Osteocyte (in vitro differentiated cells): Measurements from ENCODE around the gene KSR2. TPM values are rescaled to one million over a fixed set of nuclear protein-coding genes. Genes with fewer than 3 reads are reported as not detected.

ENCODE experiments used
- DNase-seq: peaks from one replicate; pipeline ENCODE4 v3.0.0; 2021; ENCODE audit warnings: mixed read lengths; ENCODE audit not compliant: unreplicated experiment; ENCODE audit errors: extremely low spot score
- H3K27ac Mint-ChIP-seq: one replicate; pipeline ENCODE4 v1.8.0; 2021; ENCODE audit warnings: mild to moderate bottlenecking, mixed read lengths; ENCODE audit not compliant: unreplicated experiment
- H3K27me3 Mint-ChIP-seq: one replicate; pipeline ENCODE4 v1.8.0; 2021; ENCODE audit warnings: mixed read lengths; ENCODE audit not compliant: unreplicated experiment
- H3K36me3 Mint-ChIP-seq: one replicate; pipeline ENCODE4 v1.8.0; 2021; ENCODE audit warnings: mixed read lengths; ENCODE audit not compliant: unreplicated experiment
- H3K4me1 Mint-ChIP-seq: one replicate; pipeline ENCODE4 v1.8.0; 2021; ENCODE audit warnings: mixed read lengths; ENCODE audit not compliant: unreplicated experiment
- H3K4me3 Mint-ChIP-seq: one replicate; pipeline ENCODE4 v1.8.0; 2021; ENCODE audit warnings: mild to moderate bottlenecking, moderate library complexity, mixed read lengths; ENCODE audit not compliant: unreplicated experiment
- H3K9me3 Mint-ChIP-seq: one replicate; pipeline ENCODE4 v1.8.0; 2021; ENCODE audit warnings: mixed read lengths; ENCODE audit not compliant: unreplicated experiment
- total RNA-seq: library from RNA; stranded (reverse); gene quantifications from 2 replicates; pipeline ENCODE4 v1.2.1, GENCODE V29; 2021
- TF ChIP-seq, protein P1 (sequence below): fragments of 200-600 bp; sonication (generic); IDR thresholded peaks from 2 replicates; pipeline ENCODE4 v1.5.0; 2021; ENCODE audit warnings: antibody characterized with exemption, mild to moderate bottlenecking, moderate library complexity

The KSR2 gene
- total RNA-seq, 1 donor from 2014 or later, result not detected

GRCh38 chr12:117835156-117835555, 133.6 kb downstream of the KSR2 start:
- DNase-seq, result no peak
- H3K4me1 Mint-ChIP-seq, result peaks cover 4% of the 10 kb centered on the region
- no peak overlapping the region for H3K4me3 Mint-ChIP-seq

GRCh38 chr12:117832459-117833457, 136.0 kb downstream of the KSR2 start:
- H3K4me1 Mint-ChIP-seq, result peaks cover 4% of the 10 kb centered on the region
- H3K27ac Mint-ChIP-seq, result no peak overlapping the region
- TF ChIP-seq, protein P1, sequence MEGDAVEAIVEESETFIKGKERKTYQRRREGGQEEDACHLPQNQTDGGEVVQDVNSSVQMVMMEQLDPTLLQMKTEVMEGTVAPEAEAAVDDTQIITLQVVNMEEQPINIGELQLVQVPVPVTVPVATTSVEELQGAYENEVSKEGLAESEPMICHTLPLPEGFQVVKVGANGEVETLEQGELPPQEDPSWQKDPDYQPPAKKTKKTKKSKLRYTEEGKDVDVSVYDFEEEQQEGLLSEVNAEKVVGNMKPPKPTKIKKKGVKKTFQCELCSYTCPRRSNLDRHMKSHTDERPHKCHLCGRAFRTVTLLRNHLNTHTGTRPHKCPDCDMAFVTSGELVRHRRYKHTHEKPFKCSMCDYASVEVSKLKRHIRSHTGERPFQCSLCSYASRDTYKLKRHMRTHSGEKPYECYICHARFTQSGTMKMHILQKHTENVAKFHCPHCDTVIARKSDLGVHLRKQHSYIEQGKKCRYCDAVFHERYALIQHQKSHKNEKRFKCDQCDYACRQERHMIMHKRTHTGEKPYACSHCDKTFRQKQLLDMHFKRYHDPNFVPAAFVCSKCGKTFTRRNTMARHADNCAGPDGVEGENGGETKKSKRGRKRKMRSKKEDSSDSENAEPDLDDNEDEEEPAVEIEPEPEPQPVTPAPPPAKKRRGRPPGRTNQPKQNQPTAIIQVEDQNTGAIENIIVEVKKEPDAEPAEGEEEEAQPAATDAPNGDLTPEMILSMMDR, result no peak
- DNase-seq, result no peak
- H3K27me3 Mint-ChIP-seq, result peaks cover 3% of the 10 kb centered on the region
- no peak overlapping the region for H3K4me3 Mint-ChIP-seq
- H3K36me3 Mint-ChIP-seq, result no peaks in the 10 kb centered on the region
- H3K9me3 Mint-ChIP-seq, result peaks cover 10% of the 10 kb centered on the region

More at GRCh38 chr12:117835156-117835555, 133.6 kb downstream of the KSR2 start:
- H3K9me3 Mint-ChIP-seq, result no peaks in the 10 kb centered on the region
- peaks cover 15% of the 10 kb centered on the region for H3K27me3 Mint-ChIP-seq
- TF ChIP-seq, protein P1, result no peak
- no peaks in the 10 kb centered on the region for H3K36me3 Mint-ChIP-seq
- H3K27ac Mint-ChIP-seq, result no peak overlapping the region

DNA sequence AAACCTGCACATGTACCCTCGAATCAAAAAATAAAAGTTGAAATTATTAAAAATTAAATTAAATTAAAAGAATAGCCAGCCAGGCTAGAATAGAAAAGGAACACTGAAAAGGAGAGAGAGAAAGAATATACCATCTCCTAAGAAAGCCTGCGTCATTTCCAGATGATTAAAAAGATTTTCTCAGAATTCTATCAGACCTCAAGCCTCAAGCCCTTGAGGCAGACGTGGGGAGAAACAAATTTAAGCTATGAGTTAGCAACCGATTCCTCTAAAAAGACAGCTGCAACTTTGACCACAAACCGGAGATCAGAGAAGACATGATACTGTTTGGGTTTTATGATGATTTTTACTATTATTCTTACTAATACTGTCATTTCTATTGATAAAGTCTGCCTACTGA, 138.3 kb downstream of the KSR2 start:
- Mint-ChIP-seq H3K4me1 (no peaks in the 10 kb centered on the region), H3K9me3 (peaks cover 10% of the 10 kb centered on the region), H3K36me3 (no peaks in the 10 kb centered on the region), H3K4me3 (no peak overlapping the region), H3K27ac (no peak overlapping the region), H3K27me3 (no peaks in the 10 kb centered on the region)
- no peak for DNase-seq
- TF ChIP-seq, protein P1, result no peak

- Mint-ChIP-seq H3K9me3 (peaks cover 10% of the 10 kb centered on the region), H3K4me1 (no peaks in the 10 kb centered on the region), H3K27ac (no peak overlapping the region), H3K4me3 (no peak overlapping the region), H3K27me3 (no peaks in the 10 kb centered on the region), H3K36me3 (no peaks in the 10 kb centered on the region)
- no peak for DNase-seq
- TF ChIP-seq, protein P1, result no peak
Observed at GRCh38 chr12:117829108-117829507, 139.7 kb downstream of the KSR2 start.

DNA sequence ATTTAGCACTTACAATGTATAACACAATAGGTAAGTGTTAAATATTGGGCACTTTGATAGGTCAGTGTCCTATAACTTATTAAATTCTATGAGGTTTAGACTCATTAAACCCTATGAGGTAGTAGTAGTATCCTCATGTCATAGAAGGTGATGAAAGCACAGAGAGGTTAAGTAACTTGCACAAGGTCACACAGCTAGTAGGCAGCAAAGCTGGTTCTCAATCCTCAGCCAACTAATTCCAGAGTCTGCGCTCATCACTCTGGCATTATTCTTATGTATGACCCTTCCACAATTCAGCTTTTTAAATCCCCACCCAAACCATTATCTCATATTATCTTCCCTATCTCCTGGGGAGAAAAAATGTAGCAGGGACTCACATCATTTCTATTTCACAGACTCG, 141.1 kb downstream of the KSR2 start:
- no peaks in the 10 kb centered on the region for H3K4me1 Mint-ChIP-seq
- no peak overlapping the region for H3K4me3 Mint-ChIP-seq
- H3K36me3 Mint-ChIP-seq, result no peaks in the 10 kb centered on the region
- no peak overlapping the region for H3K27ac Mint-ChIP-seq
- DNase-seq, result no peak
- H3K9me3 Mint-ChIP-seq, result peaks cover 10% of the 10 kb centered on the region
- TF ChIP-seq, protein P1, result no peak
- H3K27me3 Mint-ChIP-seq, result peaks cover 7% of the 10 kb centered on the region
